HepG2 (cell line): ENCODE results near the gene RGS19. TPM values are rescaled to one million over a fixed set of nuclear protein-coding genes. Genes with fewer than 3 reads are reported as not detected.

Experiments
- CHD2 ChIP-seq: IDR thresholded peaks from 2 replicates; pipeline ENCODE4 v1.6.1; 2011; ENCODE audit warnings: low read depth, low read length, improper control_type of control experiment
- ETS1 ChIP-seq: sonication (generic); formaldehyde crosslinking; IDR thresholded peaks from 2 replicates; pipeline ENCODE4 v1.4.0; 2020; ENCODE audit warnings: missing genetic modification reagents
- FLYWCH1 ChIP-seq: sonication (generic); formaldehyde crosslinking; IDR thresholded peaks from 2 replicates; pipeline ENCODE4 v1.8.1; 2023; ENCODE audit warnings: mild to moderate bottlenecking, missing genetic modification reagents
- KLF16 ChIP-seq, 2 experiments: sonication (generic) in 1 of 2; formaldehyde crosslinking in 1 of 2; IDR thresholded peaks; 2 replicates each; pipeline versions ENCODE4 v1.6.1 to v1.8.0; 2016 to 2023; ENCODE audit warnings: missing genetic modification reagents in 2 of 2, missing compliant biosample characterization in 1 of 2
- MIER2 ChIP-seq: IDR thresholded peaks from 2 replicates; pipeline ENCODE4 v1.6.1; 2016; ENCODE audit warnings: missing biosample characterization, missing genetic modification reagents
- MLLT10 ChIP-seq: sonication (generic); formaldehyde crosslinking; IDR thresholded peaks from 2 replicates; pipeline ENCODE4 v1.4.0; 2020; ENCODE audit warnings: missing genetic modification reagents
- NFE2L1 ChIP-seq: sonication (generic); formaldehyde crosslinking; IDR thresholded peaks from 2 replicates; pipeline ENCODE4 v1.4.0; 2020; ENCODE audit warnings: missing genetic modification reagents, mild to moderate bottlenecking, borderline replicate concordance
- POLR2AphosphoS5 ChIP-seq: IDR thresholded peaks from 2 replicates; pipeline ENCODE4 v1.6.1; 2012; ENCODE audit warnings: low read depth, low read length
- RBAK ChIP-seq: sonication (generic); formaldehyde crosslinking; IDR thresholded peaks from 2 replicates; pipeline ENCODE4 v1.5.1; 2020; ENCODE audit warnings: mild to moderate bottlenecking, missing genetic modification reagents
- SALL1 ChIP-seq: sonication (generic); formaldehyde crosslinking; IDR thresholded peaks from 2 replicates; pipeline ENCODE4 v1.8.0; 2022; ENCODE audit warnings: mild to moderate bottlenecking, missing genetic modification reagents
- SMC3 ChIP-seq: IDR thresholded peaks from 2 replicates; pipeline ENCODE4 v1.6.1; 2011; ENCODE audit warnings: low read length, improper control_type of control experiment
- TBL1XR1 ChIP-seq: fragments of 150-350 bp; IDR thresholded peaks from 2 replicates; pipeline ENCODE4 v1.6.1; 2014; ENCODE audit warnings: borderline replicate concordance, low read length; ENCODE audit not compliant: partially characterized antibody
- TBP ChIP-seq: sonication (generic); formaldehyde crosslinking; IDR thresholded peaks from 2 replicates; pipeline ENCODE4 v1.5.0; 2020; ENCODE audit warnings: missing genetic modification reagents
- TEAD3 ChIP-seq: optimal IDR thresholded peaks from 2 replicates; pipeline ENCODE3; 2016; ENCODE audit warnings: borderline replicate concordance
- TOE1 ChIP-seq: sonication (generic); formaldehyde crosslinking; IDR thresholded peaks from 2 replicates; pipeline ENCODE4 v1.4.0; 2020; ENCODE audit warnings: mild to moderate bottlenecking, missing genetic modification reagents
- ZBTB3 ChIP-seq: sonication (generic); formaldehyde crosslinking; IDR thresholded peaks from 2 replicates; pipeline ENCODE4 v1.4.0; 2020; ENCODE audit warnings: low read depth, mild to moderate bottlenecking, moderate library complexity, missing genetic modification reagents, borderline replicate concordance
- ZMYM3 ChIP-seq: sonication (generic); formaldehyde crosslinking; IDR thresholded peaks from 2 replicates; pipeline ENCODE4 v1.5.1; 2020; ENCODE audit warnings: mild to moderate bottlenecking, missing genetic modification reagents
- ZNF124 ChIP-seq: sonication (generic); formaldehyde crosslinking; IDR thresholded peaks from 2 replicates; pipeline ENCODE4 v1.4.0; 2020; ENCODE audit warnings: missing genetic modification reagents
- ZNF275 ChIP-seq: sonication (generic); formaldehyde crosslinking; IDR thresholded peaks from 2 replicates; pipeline ENCODE4 v1.8.0; 2022; ENCODE audit warnings: missing genetic modification reagents, mild to moderate bottlenecking, inconsistent platforms, borderline replicate concordance
- ZNF367 ChIP-seq: sonication (generic); formaldehyde crosslinking; IDR thresholded peaks from 2 replicates; pipeline ENCODE4 v1.4.0; 2020; ENCODE audit warnings: missing genetic modification reagents, borderline replicate concordance
- ZNF432 ChIP-seq: sonication (generic); formaldehyde crosslinking; IDR thresholded peaks from 2 replicates; pipeline ENCODE4 v1.5.0; 2020; ENCODE audit warnings: missing genetic modification reagents, mild to moderate bottlenecking, borderline replicate concordance
- ZNF446 ChIP-seq: sonication (generic); formaldehyde crosslinking; IDR thresholded peaks from 2 replicates; pipeline ENCODE4 v1.5.0; 2020; ENCODE audit warnings: mild to moderate bottlenecking, missing genetic modification reagents
- ZNF614 ChIP-seq: IDR thresholded peaks from 2 replicates; pipeline ENCODE4 v1.6.1; 2018; ENCODE audit warnings: missing biosample characterization, missing genetic modification reagents, inconsistent platforms, borderline replicate concordance
- ZNF672 ChIP-seq: sonication (generic); formaldehyde crosslinking; IDR thresholded peaks from 2 replicates; pipeline ENCODE4 v1.8.1; 2022; ENCODE audit warnings: missing genetic modification reagents
- ZNF7 ChIP-seq: IDR thresholded peaks from 2 replicates; pipeline ENCODE4 v1.6.1; 2016; ENCODE audit warnings: missing biosample characterization, missing genetic modification reagents
- polyA plus RNA-seq, 8 experiments: library from polyadenylated mRNA; depleted of rRNA in 3 of 8; stranded (reverse) in 7 of 8; unstranded in 1 of 8; fragments of >200 nt; fragmentation: Illumina TruSeq in 4 of 8; extraction: Trizol in 4 of 8; gene quantifications; 2 replicates each; pipeline versions ENCODE4 v1.2.1 to v1.2.3, GENCODE V29; 2011 to 2016; ENCODE audit warnings: low read depth in 4 of 8, missing spikeins in 1 of 8, mixed read lengths in 1 of 8; ENCODE audit not compliant: insufficient read depth in 1 of 8
- total RNA-seq, 5 experiments: library from RNA; depleted of rRNA; stranded (reverse); fragments of >200 nt; fragmentation: Illumina TruSeq; extraction: Trizol; gene quantifications; 2 replicates each; pipeline ENCODE4 v1.2.3, GENCODE V29; 2016; ENCODE audit warnings: low read depth in 1 of 5
- TF ChIP-seq, protein P1 (sequence below): sonication (generic); formaldehyde crosslinking; IDR thresholded peaks from 2 replicates; pipeline ENCODE4 v1.4.0; 2020; ENCODE audit warnings: missing genetic modification reagents

RGS19 gene
- total and polyA plus RNA-seq, 2 of the 13 experiments (the other 11 are each of a cell fraction or from before 2014, with no cell fraction given), result 10.7 to 11.9 TPM

DNA sequence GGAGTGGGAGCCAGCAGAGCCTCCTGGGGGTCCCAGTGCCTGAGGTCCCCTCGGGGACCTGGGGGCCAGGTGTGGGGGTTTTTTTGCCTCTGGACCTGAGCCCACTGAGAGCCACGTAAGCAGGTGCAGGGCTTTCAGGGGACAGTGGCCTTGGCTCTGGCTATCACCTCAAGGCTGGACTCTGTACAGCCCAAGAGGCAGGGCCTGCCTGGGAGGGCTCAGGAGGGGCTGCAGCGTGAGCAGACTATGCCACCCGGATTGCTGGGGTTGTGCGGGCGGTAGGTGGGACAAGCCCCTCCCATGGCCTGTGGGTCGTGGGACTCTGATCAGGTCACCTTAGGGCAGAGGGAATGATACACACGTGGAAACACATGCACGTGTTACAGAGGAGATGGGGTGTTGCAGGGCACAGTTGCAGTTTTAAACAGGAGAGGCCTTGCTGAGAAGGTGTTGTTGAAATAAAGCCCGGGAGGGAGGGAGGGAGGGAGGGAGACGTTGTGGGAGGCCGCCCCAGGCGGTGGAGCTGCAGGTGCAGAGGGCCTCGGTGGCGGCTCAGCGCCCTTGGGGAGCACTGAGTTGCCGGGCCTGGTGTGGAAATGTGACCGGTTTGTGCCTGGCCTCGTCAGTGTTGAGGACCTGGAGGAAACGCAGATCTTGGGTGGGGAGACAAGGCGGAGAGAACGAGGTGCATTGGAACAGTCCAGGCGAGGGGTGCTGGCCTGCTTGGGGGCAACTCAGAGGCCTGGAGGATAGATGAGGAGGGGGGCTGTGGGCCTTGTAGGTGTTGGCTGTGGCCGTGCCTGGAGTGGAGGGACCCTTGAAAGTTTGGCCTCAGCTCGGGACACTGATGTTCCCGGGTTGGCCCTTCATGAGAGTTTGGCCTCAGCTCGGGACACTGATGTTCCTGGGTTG, 14.0 kb downstream of the RGS19 start (continued):
- TF ChIP-seq ZNF275 (CRISPR knock-in tag), result no peak; the same call in 1 of the 2 replicates
- TF ChIP-seq TBP (CRISPR knock-in tag), result no peak
- peak; percentile 60; the same call in 1 of the 2 replicates for TF ChIP-seq ZNF446 (CRISPR knock-in tag)
- TF ChIP-seq ZNF7 (CRISPR knock-in tag), result no peak
- TF ChIP-seq CHD2, result no peak
- TF ChIP-seq FLYWCH1 (CRISPR knock-in tag), result no peak
- no peak for TF ChIP-seq TOE1 (CRISPR knock-in tag)
- TF ChIP-seq ZMYM3 (CRISPR knock-in tag), result peak; percentile 78
- TF ChIP-seq KLF16 (CRISPR knock-in tag; IDR thresholded peaks at IDR 0.05), result no peak
- no peak for TF ChIP-seq ZNF432
- TF ChIP-seq ZBTB3 (CRISPR knock-in tag), result no peak
- TF ChIP-seq RBAK (CRISPR knock-in tag), result 0 out of 2 replicates have a peak, but pooled peaks have one; percentile 16
- TF ChIP-seq ZNF672 (CRISPR knock-in tag), result peak; percentile 81; the same call in 1 of the 2 replicates
- TF ChIP-seq TBL1XR1, result no peak
- no peak for TF ChIP-seq MLLT10 (CRISPR knock-in tag)
- TF ChIP-seq TEAD3 (CRISPR knock-in tag), result peak; percentile 77
- no peak for TF ChIP-seq SMC3
- peak; percentile 62 for TF ChIP-seq SALL1
- TF ChIP-seq ETS1 (CRISPR knock-in tag), result no peak
- TF ChIP-seq ZNF124 (CRISPR knock-in tag), result peak; percentile 46
- TF ChIP-seq ZNF367, result no peak
- no peak for TF ChIP-seq MIER2
- TF ChIP-seq, protein P1, sequence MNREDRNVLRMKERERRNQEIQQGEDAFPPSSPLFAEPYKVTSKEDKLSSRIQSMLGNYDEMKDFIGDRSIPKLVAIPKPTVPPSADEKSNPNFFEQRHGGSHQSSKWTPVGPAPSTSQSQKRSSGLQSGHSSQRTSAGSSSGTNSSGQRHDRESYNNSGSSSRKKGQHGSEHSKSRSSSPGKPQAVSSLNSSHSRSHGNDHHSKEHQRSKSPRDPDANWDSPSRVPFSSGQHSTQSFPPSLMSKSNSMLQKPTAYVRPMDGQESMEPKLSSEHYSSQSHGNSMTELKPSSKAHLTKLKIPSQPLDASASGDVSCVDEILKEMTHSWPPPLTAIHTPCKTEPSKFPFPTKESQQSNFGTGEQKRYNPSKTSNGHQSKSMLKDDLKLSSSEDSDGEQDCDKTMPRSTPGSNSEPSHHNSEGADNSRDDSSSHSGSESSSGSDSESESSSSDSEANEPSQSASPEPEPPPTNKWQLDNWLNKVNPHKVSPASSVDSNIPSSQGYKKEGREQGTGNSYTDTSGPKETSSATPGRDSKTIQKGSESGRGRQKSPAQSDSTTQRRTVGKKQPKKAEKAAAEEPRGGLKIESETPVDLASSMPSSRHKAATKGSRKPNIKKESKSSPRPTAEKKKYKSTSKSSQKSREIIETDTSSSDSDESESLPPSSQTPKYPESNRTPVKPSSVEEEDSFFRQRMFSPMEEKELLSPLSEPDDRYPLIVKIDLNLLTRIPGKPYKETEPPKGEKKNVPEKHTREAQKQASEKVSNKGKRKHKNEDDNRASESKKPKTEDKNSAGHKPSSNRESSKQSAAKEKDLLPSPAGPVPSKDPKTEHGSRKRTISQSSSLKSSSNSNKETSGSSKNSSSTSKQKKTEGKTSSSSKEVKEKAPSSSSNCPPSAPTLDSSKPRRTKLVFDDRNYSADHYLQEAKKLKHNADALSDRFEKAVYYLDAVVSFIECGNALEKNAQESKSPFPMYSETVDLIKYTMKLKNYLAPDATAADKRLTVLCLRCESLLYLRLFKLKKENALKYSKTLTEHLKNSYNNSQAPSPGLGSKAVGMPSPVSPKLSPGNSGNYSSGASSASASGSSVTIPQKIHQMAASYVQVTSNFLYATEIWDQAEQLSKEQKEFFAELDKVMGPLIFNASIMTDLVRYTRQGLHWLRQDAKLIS (CRISPR knock-in tag), result no peak
- TF ChIP-seq NFE2L1 (CRISPR knock-in tag), result no peak
- TF ChIP-seq POLR2AphosphoS5, result peak; percentile 63
- no peak; the same call in 1 of the 2 replicates for TF ChIP-seq ZNF614 (CRISPR knock-in tag)
